HG03575 (cell line): ENCODE measurements around the gene RASA4B.

Experiments
- ATAC-seq: cut with Tn5 transposase; IDR thresholded peaks from one replicate; pipeline ENCODE4 v1.9.1; 2021; ENCODE audit not compliant: unreplicated experiment, insufficient number of reproducible peaks, low FRiP score; ENCODE audit errors: extremely low read depth

RASA4B gene

DNA sequence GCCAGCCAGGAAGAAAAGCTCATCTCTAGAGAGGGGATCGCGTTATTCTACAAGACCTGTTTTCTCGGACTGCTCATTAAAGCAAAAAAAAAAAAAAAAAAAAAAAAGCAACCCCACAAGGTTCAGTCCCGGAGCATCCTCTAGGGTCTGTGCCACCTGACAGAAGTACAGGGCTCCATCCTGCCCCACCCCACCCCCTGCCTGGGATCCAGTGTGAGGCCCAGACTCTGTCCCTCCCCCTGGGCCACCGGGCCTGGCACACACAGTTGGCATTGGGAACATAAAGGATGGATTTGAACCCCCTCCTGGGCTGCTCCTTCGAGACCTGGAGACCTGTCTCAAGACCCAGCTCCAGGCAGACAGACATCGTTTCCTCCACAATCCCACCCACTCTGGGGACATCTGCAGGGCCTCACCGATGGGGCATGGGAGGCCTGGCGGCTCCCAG, 83.5 kb downstream of the RASA4B start:
- no peak for ATAC-seq

DNA sequence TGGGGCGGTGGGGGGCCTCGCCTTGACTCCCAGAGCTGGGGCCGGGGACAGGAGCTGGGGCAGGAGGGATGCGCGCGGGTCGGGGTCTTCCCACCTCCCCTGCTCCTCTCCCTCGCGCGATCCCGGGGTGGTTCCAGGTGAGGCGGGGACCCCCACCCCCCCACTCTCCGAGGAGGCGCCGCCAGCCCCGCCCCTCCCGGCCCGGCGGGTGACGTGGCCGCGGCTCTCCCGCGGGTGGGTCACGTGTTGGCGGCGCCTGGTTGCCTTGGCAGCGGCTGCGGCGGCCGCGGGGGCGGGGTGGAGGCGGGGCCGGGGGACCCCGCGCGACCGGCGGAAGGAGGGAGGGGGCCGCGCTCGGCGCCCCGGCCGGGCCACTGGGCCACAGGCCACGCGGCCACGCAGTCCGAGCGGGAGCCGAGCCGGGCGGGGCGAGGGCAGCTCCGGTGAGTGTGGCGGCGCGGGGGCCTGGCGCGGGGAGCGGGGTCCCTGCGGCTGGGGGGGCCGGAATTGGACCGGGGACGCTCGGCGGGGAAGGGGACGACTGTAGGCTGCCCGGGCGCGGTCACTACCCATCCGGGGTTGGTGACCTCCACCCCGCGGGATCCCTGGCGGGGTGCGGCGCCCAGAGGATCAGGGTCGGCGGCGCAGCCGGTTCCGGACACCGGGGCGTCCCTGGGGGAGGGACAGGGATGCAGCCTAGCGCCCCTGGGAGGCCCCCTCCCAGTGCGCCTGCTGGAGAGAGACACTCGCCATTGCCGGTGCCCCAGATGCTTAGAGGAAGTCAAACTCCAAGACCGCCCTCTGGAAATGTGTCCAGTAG, 84.1 kb downstream of the RASA4B start, which contains the start of gene ORAI2:
ORAI2 (plus strand) TSS at position 357 of the 820 bp plus-strand sequence. CDS start 5,382 bp downstream, outside the sequence.
- no peak for ATAC-seq
